SK-N-MC (cell line): Measurements from ENCODE around the gene LRP1B.
A peak's percentile ranks its signal among the peaks of the same experiment; 100 is the strongest.

Experiments
- DNase-seq: peaks from one replicate; pipeline ENCODE4 v3.0.0-alpha.2; 2011; ENCODE audit warnings: low read depth, low spot score
- H3K27ac ChIP-seq: fragments of 200-600 bp; sonication (generic); 2 replicates; pipeline ENCODE4 v1.5.1; 2016; ENCODE audit warnings: mixed run types
- H3K36me3 ChIP-seq: fragments of 200-600 bp; sonication (generic); 2 replicates; pipeline ENCODE4 v1.6.1; 2017; ENCODE audit warnings: antibody characterized with exemption, low read length, mixed read lengths; ENCODE audit not compliant: insufficient read depth
- H3K4me3 ChIP-seq: fragments of 200-600 bp; sonication (generic); 2 replicates; pipeline ENCODE4 v1.5.1; 2016
- H3K9ac ChIP-seq: fragments of 200-600 bp; sonication (generic); 2 replicates; pipeline ENCODE4 v1.8.0; 2017; ENCODE audit warnings: mixed run types, mixed read lengths; ENCODE audit not compliant: insufficient read length
- H3K9me3 ChIP-seq: fragments of 200-600 bp; sonication (generic); 2 replicates; pipeline ENCODE4 v1.6.1; 2017; ENCODE audit warnings: low read depth, mild to moderate bottlenecking, antibody characterized with exemption, low read length, moderate library complexity, mixed read lengths
- EZH2 ChIP-seq: fragments of 200-600 bp; sonication (generic); IDR thresholded peaks from one replicate; pipeline ENCODE4 v1.6.1; 2017; ENCODE audit warnings: antibody characterized with exemption
- FOXP2 ChIP-seq: optimal IDR thresholded peaks from 2 replicates; pipeline ENCODE3; 2011; ENCODE audit warnings: mild to moderate bottlenecking, moderate library complexity; ENCODE audit not compliant: insufficient read depth; ENCODE audit errors: extremely low read length, control extremely low read depth
- POLR2AphosphoS5 ChIP-seq: IDR thresholded peaks from 2 replicates; pipeline ENCODE4 v1.6.1; 2012; ENCODE audit warnings: mild to moderate bottlenecking, low read depth, low read length, borderline replicate concordance

LRP1B gene

GRCh38 chr2:141259683-141260082 is 871.1 kb downstream of the LRP1B start:
- TF ChIP-seq EZH2 (no peak), POLR2AphosphoS5 (no peak), FOXP2 (no peak)
- DNase-seq: no peak
- no peak overlapping the region for H3K4me3 ChIP-seq
- no peak overlapping the region for H3K9ac ChIP-seq
- no peak overlapping the region for H3K27ac ChIP-seq
- H3K36me3 ChIP-seq: no peaks in the 10 kb centered on the region
- 0 out of 2 replicates have a peak, but pooled peaks cover 4% of the 10 kb centered on the region for H3K9me3 ChIP-seq

GRCh38 chr2:141242008-141242407 is 888.8 kb downstream of the LRP1B start:
- no peak for DNase-seq
- no peaks in the 10 kb centered on the region for H3K9me3 ChIP-seq
- no peaks in the 10 kb centered on the region for H3K36me3 ChIP-seq
- H3K27ac ChIP-seq: peak overlapping the region; percentile 39; the same call in 1 of the 2 replicates
- TF ChIP-seq POLR2AphosphoS5 (no peak), EZH2 (no peak), FOXP2 (no peak)
- H3K9ac ChIP-seq: no peak overlapping the region
- H3K4me3 ChIP-seq: peak overlapping the region; percentile 51

- no peak overlapping the region for H3K9ac ChIP-seq
- H3K27ac ChIP-seq: no peak overlapping the region
- no peak overlapping the region for H3K4me3 ChIP-seq
- no peaks in the 10 kb centered on the region for H3K9me3 ChIP-seq
- H3K36me3 ChIP-seq: no peaks in the 10 kb centered on the region
- TF ChIP-seq POLR2AphosphoS5 (no peak), EZH2 (no peak), FOXP2 (no peak)
- no peak for DNase-seq
Observed at GRCh38 chr2:141226560-141226959, 904.3 kb downstream of the LRP1B start.

GRCh38 chr2:141207036-141207385 is 923.8 kb downstream of the LRP1B start:
- Histone ChIP-seq H3K9me3 (no peaks in the 10 kb centered on the region), H3K9ac (no peak overlapping the region), H3K4me3 (no peak overlapping the region), H3K27ac (no peak overlapping the region; the same call in 1 of the 2 replicates), H3K36me3 (no peaks in the 10 kb centered on the region)
- TF ChIP-seq FOXP2 (no peak), EZH2 (no peak), POLR2AphosphoS5 (no peak)
- no peak for DNase-seq

- TF ChIP-seq FOXP2 (no peak), POLR2AphosphoS5 (no peak), EZH2 (no peak)
- H3K9ac ChIP-seq: no peak overlapping the region
- no peaks in the 10 kb centered on the region for H3K9me3 ChIP-seq
- no peaks in the 10 kb centered on the region for H3K36me3 ChIP-seq
- H3K4me3 ChIP-seq: no peak overlapping the region
- DNase-seq: no peak
- H3K27ac ChIP-seq: no peak overlapping the region
Observed at GRCh38 chr2:141201016-141201565, 929.7 kb downstream of the LRP1B start.

GRCh38 chr2:141200191-141200590 is 930.6 kb downstream of the LRP1B start:
- Histone ChIP-seq H3K36me3 (no peaks in the 10 kb centered on the region), H3K9me3 (no peaks in the 10 kb centered on the region), H3K27ac (no peak overlapping the region), H3K9ac (no peak overlapping the region), H3K4me3 (no peak overlapping the region)
- no peak for DNase-seq
- TF ChIP-seq POLR2AphosphoS5 (no peak), FOXP2 (no peak), EZH2 (no peak)

- no peak for TF ChIP-seq FOXP2
- no peak for TF ChIP-seq EZH2
- no peak for TF ChIP-seq POLR2AphosphoS5
- no peaks in the 10 kb centered on the region for H3K36me3 ChIP-seq
- no peak overlapping the region for H3K9ac ChIP-seq
- H3K9me3 ChIP-seq: no peaks in the 10 kb centered on the region
- no peak for DNase-seq
- no peak overlapping the region for H3K4me3 ChIP-seq
- no peak overlapping the region for H3K27ac ChIP-seq
Observed at GRCh38 chr2:141199711-141200110, 931.1 kb downstream of the LRP1B start.

GRCh38 chr2:141195087-141195486 is 935.7 kb downstream of the LRP1B start:
- TF ChIP-seq POLR2AphosphoS5: no peak
- no peak for TF ChIP-seq FOXP2
- TF ChIP-seq EZH2: no peak

GRCh38 chr2:141187075-141187439 is 943.8 kb downstream of the LRP1B start:
- no peak for DNase-seq
- H3K9me3 ChIP-seq: no peaks in the 10 kb centered on the region
- no peak overlapping the region for H3K9ac ChIP-seq
- no peak overlapping the region for H3K27ac ChIP-seq
- H3K36me3 ChIP-seq: no peaks in the 10 kb centered on the region
- no peak overlapping the region for H3K4me3 ChIP-seq
- TF ChIP-seq POLR2AphosphoS5 (no peak), FOXP2 (no peak), EZH2 (no peak)

More at GRCh38 chr2:141195087-141195486, 935.7 kb downstream of the LRP1B start:
- Histone ChIP-seq H3K9ac (no peak overlapping the region), H3K9me3 (no peaks in the 10 kb centered on the region), H3K36me3 (no peaks in the 10 kb centered on the region), H3K4me3 (no peak overlapping the region), H3K27ac (no peak overlapping the region)
- no peak for DNase-seq
